ENCODE data around the gene TLR2. TPM values are rescaled to one million over a fixed set of nuclear protein-coding genes. Genes with fewer than 3 reads are reported as not detected.

Gene TLR2
- total and polyA plus RNA-seq, 2 experiments from 2014 or later = 0.63 to 1.2 TPM

DNA sequence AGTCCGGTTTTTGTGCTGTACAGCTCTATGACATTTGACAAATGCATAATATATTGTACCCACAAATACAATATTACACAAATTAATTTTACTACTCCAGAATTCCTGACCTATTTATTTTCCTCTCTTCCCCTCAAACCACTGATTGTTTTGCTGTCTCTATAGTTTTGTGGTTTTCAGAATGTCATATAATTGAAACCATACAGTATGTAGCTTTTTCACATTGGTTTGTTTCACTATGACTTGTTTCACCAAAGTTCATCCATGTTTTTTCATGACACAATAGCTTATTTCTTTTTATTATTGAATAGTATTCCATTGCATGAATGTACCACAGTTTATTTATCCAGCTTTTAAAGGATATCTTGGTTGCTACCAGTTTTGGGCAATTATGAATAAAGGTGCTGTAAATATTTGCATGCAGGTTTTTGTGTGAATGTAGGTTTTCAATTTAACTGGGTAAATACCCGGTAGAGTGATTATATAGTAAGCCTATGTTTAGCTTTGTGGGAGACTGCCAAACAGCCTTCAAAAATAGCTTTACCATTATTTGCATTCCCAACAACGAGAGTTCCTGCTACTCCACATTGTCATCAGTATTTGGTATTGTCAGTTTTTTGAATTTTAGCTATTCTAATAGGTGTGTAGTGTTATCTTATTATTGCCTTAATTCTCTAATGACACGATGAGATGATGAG, 49.8 kb downstream of the TLR2 start (continued):
- TF ChIP-seq ZNF462 (CRISPR knock-in tag; IDR thresholded peaks at IDR 0.05) = no peak
- TF ChIP-seq JUNB (IDR thresholded peaks at IDR 0.05; ENCODE audit: unreplicated experiment) = no peak
- TF ChIP-seq EZH2 (IDR thresholded peaks at IDR 0.05; ENCODE audit: low read depth, unreplicated experiment) = no peak
- TF ChIP-seq EZH2phosphoT487 (IDR thresholded peaks at IDR 0.05; ENCODE audit: unreplicated experiment) = no peak
- no peak for TF ChIP-seq ZNF331 (CRISPR knock-in tag; IDR thresholded peaks at IDR 0.05; ENCODE audit: low read depth)
- TF ChIP-seq NANOG (IDR thresholded peaks at IDR 0.05; ENCODE audit: borderline replicate concordance) = no peak
- TF ChIP-seq STAT1 (IDR thresholded peaks at IDR 0.05; ENCODE audit: unreplicated experiment) = no peak

DNA sequence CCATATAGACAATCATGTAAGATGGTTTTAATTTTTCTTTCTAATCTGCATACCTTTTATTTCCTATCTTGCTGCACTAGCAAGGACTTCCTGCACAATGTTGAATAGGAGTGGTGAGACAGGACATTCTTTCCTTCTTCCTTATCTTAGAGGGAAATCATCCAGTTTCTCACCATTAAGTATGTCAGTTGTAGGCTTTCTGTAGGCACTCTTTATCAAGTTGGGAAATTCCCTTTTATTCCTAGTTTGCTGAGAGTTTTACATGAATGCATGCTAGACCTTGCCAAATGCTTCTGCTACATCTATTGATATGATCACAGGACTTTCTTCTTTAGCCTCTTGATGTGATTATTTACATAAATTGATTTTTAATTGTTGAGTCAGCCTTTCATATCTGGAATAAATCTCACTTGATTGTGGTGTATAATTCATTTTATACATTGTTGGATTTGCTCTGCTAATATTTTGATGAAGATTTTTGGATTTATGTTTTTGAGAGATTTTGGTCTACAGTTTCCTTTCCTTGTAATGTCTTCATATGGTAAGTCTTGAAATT, 51.9 kb downstream of the TLR2 start:
- no peak overlapping the region for H3K4me3 Mint-ChIP-seq

More for the DNA sequence above, 51.9 kb downstream of the TLR2 start:
- DNase-seq (ENCODE audit: low spot score) (no peak), ATAC-seq (no peak)
- no peaks in the 10 kb centered on the region; the same call in 1 of the 2 replicates for H3K36me3 ChIP-seq (ENCODE audit: insufficient read depth)
- Mint-ChIP-seq H3K27me3 (ENCODE audit: insufficient read depth, low read depth, poor library complexity) (peaks cover 4% of the 10 kb centered on the region), H3K27ac (no peak overlapping the region), H3K4me1 (peaks cover 6% of the 10 kb centered on the region; the same call in 2 of the 3 replicates), H3K9me3 (peaks cover 4% of the 10 kb centered on the region; the same call in 1 of the 3 replicates), H3K36me3 (ENCODE audit: low read depth) (peaks cover 6% of the 10 kb centered on the region)
- no peak overlapping the region for H3K27ac ChIP-seq (ENCODE audit: low read depth)
- no peaks in the 10 kb centered on the region for H3K79me2 ChIP-seq (replicated peaks; ENCODE audit: insufficient read depth)
- peaks cover 2% of the 10 kb centered on the region; the same call in 1 of the 2 replicates for H4K20me1 ChIP-seq (replicated peaks; ENCODE audit: insufficient read depth)
- H3K4me2 ChIP-seq = no peak overlapping the region
- H3K4me3 ChIP-seq = no peak overlapping the region
- no peaks in the 10 kb centered on the region for H3K27me3 ChIP-seq (ENCODE audit: insufficient read depth)
- peaks cover 10% of the 10 kb centered on the region; the same call in 1 of the 2 replicates for H3K4me1 ChIP-seq (ENCODE audit: insufficient read depth)
- TF ChIP-seq, protein P1, sequence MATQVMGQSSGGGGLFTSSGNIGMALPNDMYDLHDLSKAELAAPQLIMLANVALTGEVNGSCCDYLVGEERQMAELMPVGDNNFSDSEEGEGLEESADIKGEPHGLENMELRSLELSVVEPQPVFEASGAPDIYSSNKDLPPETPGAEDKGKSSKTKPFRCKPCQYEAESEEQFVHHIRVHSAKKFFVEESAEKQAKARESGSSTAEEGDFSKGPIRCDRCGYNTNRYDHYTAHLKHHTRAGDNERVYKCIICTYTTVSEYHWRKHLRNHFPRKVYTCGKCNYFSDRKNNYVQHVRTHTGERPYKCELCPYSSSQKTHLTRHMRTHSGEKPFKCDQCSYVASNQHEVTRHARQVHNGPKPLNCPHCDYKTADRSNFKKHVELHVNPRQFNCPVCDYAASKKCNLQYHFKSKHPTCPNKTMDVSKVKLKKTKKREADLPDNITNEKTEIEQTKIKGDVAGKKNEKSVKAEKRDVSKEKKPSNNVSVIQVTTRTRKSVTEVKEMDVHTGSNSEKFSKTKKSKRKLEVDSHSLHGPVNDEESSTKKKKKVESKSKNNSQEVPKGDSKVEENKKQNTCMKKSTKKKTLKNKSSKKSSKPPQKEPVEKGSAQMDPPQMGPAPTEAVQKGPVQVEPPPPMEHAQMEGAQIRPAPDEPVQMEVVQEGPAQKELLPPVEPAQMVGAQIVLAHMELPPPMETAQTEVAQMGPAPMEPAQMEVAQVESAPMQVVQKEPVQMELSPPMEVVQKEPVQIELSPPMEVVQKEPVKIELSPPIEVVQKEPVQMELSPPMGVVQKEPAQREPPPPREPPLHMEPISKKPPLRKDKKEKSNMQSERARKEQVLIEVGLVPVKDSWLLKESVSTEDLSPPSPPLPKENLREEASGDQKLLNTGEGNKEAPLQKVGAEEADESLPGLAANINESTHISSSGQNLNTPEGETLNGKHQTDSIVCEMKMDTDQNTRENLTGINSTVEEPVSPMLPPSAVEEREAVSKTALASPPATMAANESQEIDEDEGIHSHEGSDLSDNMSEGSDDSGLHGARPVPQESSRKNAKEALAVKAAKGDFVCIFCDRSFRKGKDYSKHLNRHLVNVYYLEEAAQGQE (IDR thresholded peaks at IDR 0.05; ENCODE audit: unreplicated experiment) = no peak
- H3K9me2 ChIP-seq (ENCODE audit: insufficient read depth) = no peaks in the 10 kb centered on the region
- H2AFZ ChIP-seq = no peak overlapping the region
- H3F3A ChIP-seq (replicated peaks; ENCODE audit: low read depth) = no peaks in the 10 kb centered on the region

Data from GM23338 (cell line).